Measurements from ENCODE around the gene CCDC57. TPM values are rescaled to one million over a fixed set of nuclear protein-coding genes. Genes with fewer than 3 reads are reported as not detected.

Gene CCDC57
- total and polyA plus RNA-seq, 9 of the 15 experiments (the other 6 are each of a cell fraction or from before 2014, with no cell fraction given): 0.83 to 36.2 (median 13.6) TPM

DNA sequence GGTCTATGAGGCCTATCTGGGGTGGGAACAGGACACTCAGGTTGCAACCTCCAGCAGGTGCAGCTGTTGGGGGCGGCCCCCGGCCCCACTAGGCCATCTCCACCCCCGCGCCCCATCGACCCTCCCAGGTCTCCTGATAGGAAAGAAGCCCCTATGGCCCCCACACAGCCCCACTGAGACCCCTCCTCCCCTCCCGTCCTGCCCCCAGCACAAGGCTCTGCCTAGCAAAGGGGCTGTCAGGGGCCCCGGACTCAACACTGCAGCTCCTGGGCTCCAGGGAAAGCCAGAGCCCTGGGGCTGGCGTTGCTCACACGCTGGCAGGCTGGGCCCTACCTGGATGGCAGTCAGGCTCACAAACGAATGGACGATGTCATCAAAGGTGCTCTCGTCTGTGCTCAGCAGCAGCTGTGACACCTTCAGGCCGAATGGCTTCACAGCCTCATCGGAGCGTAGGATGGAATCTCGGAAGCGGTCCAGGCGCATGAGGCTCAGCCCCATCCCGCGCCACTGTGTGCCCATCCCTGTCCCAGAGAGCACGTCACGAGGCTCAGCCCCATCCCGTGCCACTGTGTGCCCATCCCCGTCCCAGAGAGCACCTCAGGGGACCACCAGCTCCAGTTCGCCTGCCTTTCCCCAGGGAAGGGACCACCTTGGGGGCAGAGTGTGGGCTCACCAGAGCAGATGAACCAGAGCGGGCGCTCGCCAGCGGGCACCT, 121.9 kb downstream of the CCDC57 start (continued):
- TF ChIP-seq, protein P1, sequence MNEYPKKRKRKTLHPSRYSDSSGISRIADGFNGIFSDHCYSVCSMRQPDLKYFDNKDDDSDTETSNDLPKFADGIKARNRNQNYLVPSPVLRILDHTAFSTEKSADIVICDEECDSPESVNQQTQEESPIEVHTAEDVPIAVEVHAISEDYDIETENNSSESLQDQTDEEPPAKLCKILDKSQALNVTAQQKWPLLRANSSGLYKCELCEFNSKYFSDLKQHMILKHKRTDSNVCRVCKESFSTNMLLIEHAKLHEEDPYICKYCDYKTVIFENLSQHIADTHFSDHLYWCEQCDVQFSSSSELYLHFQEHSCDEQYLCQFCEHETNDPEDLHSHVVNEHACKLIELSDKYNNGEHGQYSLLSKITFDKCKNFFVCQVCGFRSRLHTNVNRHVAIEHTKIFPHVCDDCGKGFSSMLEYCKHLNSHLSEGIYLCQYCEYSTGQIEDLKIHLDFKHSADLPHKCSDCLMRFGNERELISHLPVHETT (CRISPR knock-in tag; conservative IDR thresholded peaks at IDR 0.05 in 1 of 2, IDR thresholded peaks at IDR 0.05 in 1 of 2): no peak
- 0 out of 2 replicates have a peak, but pooled peaks have one; percentile 12 for TF ChIP-seq TEAD4 (IDR thresholded peaks at IDR 0.05; ENCODE audit: low read length)
- TF ChIP-seq TEAD4 (CRISPR knock-in tag; IDR thresholded peaks at IDR 0.05; ENCODE audit: borderline replicate concordance): no peak
- TF ChIP-seq ZBTB1 (CRISPR knock-in tag; IDR thresholded peaks at IDR 0.05; ENCODE audit: borderline replicate concordance, low read depth): no peak
- TF ChIP-seq TSC22D4 (tag; IDR thresholded peaks at IDR 0.05): no peak
- TF ChIP-seq PRPF4 (IDR thresholded peaks at IDR 0.05; ENCODE audit: insufficient read depth, low read depth, low read length, poor library complexity, severe bottlenecking): peak; percentile 7
- TF ChIP-seq SIN3A (IDR thresholded peaks at IDR 0.05; ENCODE audit: borderline replicate concordance in 2 of 2, control insufficient read depth in 1 of 2, low read depth in 2 of 2, low read length in 2 of 2): peak in 1 of 2 experiments; percentile 25; a peak in 1 of 4 replicates
- TF ChIP-seq, protein P2, sequence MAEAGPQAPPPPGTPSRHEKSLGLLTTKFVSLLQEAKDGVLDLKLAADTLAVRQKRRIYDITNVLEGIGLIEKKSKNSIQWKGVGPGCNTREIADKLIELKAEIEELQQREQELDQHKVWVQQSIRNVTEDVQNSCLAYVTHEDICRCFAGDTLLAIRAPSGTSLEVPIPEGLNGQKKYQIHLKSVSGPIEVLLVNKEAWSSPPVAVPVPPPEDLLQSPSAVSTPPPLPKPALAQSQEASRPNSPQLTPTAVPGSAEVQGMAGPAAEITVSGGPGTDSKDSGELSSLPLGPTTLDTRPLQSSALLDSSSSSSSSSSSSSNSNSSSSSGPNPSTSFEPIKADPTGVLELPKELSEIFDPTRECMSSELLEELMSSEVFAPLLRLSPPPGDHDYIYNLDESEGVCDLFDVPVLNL (CRISPR knock-in tag; IDR thresholded peaks at IDR 0.05; ENCODE audit: low read depth): no peak
- no peak for TF ChIP-seq ZNF717 (CRISPR knock-in tag; IDR thresholded peaks at IDR 0.05)
- TF ChIP-seq ZNF41 (CRISPR knock-in tag; conservative IDR thresholded peaks at IDR 0.05): no peak
- TF ChIP-seq, protein P3, sequence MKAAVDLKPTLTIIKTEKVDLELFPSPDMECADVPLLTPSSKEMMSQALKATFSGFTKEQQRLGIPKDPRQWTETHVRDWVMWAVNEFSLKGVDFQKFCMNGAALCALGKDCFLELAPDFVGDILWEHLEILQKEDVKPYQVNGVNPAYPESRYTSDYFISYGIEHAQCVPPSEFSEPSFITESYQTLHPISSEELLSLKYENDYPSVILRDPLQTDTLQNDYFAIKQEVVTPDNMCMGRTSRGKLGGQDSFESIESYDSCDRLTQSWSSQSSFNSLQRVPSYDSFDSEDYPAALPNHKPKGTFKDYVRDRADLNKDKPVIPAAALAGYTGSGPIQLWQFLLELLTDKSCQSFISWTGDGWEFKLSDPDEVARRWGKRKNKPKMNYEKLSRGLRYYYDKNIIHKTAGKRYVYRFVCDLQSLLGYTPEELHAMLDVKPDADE (conservative IDR thresholded peaks at IDR 0.05; ENCODE audit: control insufficient read depth, low read depth, low read length): 0 out of 2 replicates have a peak, but pooled peaks have one; percentile 17
- TF ChIP-seq, protein P4, sequence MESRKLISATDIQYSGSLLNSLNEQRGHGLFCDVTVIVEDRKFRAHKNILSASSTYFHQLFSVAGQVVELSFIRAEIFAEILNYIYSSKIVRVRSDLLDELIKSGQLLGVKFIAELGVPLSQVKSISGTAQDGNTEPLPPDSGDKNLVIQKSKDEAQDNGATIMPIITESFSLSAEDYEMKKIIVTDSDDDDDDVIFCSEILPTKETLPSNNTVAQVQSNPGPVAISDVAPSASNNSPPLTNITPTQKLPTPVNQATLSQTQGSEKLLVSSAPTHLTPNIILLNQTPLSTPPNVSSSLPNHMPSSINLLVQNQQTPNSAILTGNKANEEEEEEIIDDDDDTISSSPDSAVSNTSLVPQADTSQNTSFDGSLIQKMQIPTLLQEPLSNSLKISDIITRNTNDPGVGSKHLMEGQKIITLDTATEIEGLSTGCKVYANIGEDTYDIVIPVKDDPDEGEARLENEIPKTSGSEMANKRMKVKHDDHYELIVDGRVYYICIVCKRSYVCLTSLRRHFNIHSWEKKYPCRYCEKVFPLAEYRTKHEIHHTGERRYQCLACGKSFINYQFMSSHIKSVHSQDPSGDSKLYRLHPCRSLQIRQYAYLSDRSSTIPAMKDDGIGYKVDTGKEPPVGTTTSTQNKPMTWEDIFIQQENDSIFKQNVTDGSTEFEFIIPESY (CRISPR knock-in tag; IDR thresholded peaks at IDR 0.05): peak; percentile 62; the same call in 1 of the 2 replicates
- peak; percentile 52 for TF ChIP-seq SUPT5H (IDR thresholded peaks at IDR 0.05)
- TF ChIP-seq POLR2A (conservative IDR thresholded peaks at IDR 0.05): peak; percentile 35
